ENCODE results near the gene STON1. TPM values are rescaled to one million over a fixed set of nuclear protein-coding genes. Genes with fewer than 3 reads are reported as not detected.

STON1 gene, protein sequence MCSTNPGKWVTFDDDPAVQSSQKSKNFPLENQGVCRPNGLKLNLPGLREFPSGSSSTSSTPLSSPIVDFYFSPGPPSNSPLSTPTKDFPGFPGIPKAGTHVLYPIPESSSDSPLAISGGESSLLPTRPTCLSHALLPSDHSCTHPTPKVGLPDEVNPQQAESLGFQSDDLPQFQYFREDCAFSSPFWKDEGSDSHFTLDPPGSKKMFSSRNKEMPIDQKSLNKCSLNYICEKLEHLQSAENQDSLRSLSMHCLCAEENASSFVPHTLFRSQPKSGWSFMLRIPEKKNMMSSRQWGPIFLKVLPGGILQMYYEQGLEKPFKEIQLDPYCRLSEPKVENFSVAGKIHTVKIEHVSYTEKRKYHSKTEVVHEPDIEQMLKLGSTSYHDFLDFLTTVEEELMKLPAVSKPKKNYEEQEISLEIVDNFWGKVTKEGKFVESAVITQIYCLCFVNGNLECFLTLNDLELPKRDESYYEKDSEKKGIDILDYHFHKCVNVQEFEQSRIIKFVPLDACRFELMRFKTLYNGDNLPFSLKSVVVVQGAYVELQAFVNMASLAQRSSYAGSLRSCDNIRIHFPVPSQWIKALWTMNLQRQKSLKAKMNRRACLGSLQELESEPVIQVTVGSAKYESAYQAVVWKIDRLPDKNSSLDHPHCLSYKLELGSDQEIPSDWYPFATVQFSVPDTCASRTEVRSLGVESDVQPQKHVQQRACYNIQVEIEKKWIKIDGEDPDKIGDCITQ
- 1 to 10 TPM in 1 of 2 donors, under 1 TPM in 1; 0.33 to 1.0 TPM for total RNA-seq

GRCh38 chr2:48530033-48530811 is at the start of gene STON1:
Gene STON1, plus strand, starts transcription at chr2:48530154. Its CDS starts 50,480 bp downstream, at chr2:48580634.

DNA sequence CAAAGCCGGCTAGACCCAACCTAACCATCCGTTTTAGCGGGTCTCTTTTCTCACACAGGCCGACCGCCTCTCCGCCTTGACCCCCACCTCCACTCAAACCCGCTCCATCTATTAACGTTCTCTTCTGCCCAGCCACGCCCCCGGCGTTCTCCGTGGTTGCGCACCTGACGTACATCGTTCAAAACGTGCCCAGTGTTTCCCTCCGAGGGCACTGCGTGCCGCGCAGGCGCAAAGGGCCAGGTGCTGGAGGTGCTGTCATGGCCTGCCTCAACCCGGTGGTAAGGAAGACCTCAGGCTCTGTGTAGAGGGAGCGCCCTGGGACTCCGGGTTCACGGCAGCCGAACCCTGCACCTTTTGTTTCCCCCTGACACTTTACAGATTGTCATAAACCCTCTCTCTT is 87.7 kb downstream of the STON1 start, which contains the start of gene GTF2A1L:
Gene GTF2A1L, plus strand, starts transcription at position 239 of the 400 bp plus-strand sequence. Its CDS starts 19 bp downstream, at position 258.

Small RNA genes lying within 50 kb of the gene (small RNA-seq; reads per million reads assigned to genes)
- gene RNU6-282P (0.17 to 0.30 reads per million in 2 donors), gene TPT1P11 (0 reads per million in 2 donors)

Other genes with a start within 250 kb of the STON1 start
- gene FOXN2, start 215.5 kb upstream of the STON1 start, total RNA-seq, result 10 to 100 TPM; 54.0 to 65.9 TPM
- 1 to 10 TPM; 7.9 to 8.0 TPM for gene PPP1R21, start 89.4 kb upstream of the STON1 start, total RNA-seq
- gene GTF2A1L, start 87.7 kb downstream of the STON1 start, total RNA-seq, result not detected
- gene LHCGR, start 225.6 kb downstream of the STON1 start, total RNA-seq, result not detected